NCI-H82 (cell line): ENCODE measurements around the gene DENND1A.

Source experiments
- DNase-seq: peaks from one replicate; lab custom pipeline; 2025; lab: John Stamatoyannopoulos, UW

The DENND1A gene

GRCh38 chr9:123863164-123863855 is 66.6 kb downstream of the DENND1A start:
- DNase-seq: no peak

GRCh38 chr9:123861756-123862120 is 68.2 kb downstream of the DENND1A start:
- DNase-seq: no peak

- DNase-seq: no peak
These were observed 68.7 kb downstream of the DENND1A start for GRCh38 chr9:123861086-123861755.

GRCh38 chr9:123860603-123861002 is 69.3 kb downstream of the DENND1A start:
- no peak for DNase-seq

GRCh38 chr9:123852403-123852802 is 77.5 kb downstream of the DENND1A start:
- DNase-seq: no peak

- no peak for DNase-seq
These were observed 78.1 kb downstream of the DENND1A start for GRCh38 chr9:123851851-123852250.

GRCh38 chr9:123848447-123849085 is 81.4 kb downstream of the DENND1A start:
- DNase-seq: no peak

GRCh38 chr9:123846966-123847365 is 83.0 kb downstream of the DENND1A start:
- DNase-seq: no peak

GRCh38 chr9:123843703-123844102 is 86.2 kb downstream of the DENND1A start:
- DNase-seq: no peak

GRCh38 chr9:123835821-123836220 is 94.1 kb downstream of the DENND1A start:
- no peak for DNase-seq

- no peak for DNase-seq
These were observed 94.9 kb downstream of the DENND1A start for GRCh38 chr9:123834889-123835562.

- DNase-seq: peak; percentile 92
These were observed 95.6 kb downstream of the DENND1A start for GRCh38 chr9:123834218-123834888.

- DNase-seq: no peak
These were observed 96.9 kb downstream of the DENND1A start for GRCh38 chr9:123832858-123833650.

GRCh38 chr9:123832176-123832575 is 97.8 kb downstream of the DENND1A start:
- DNase-seq: no peak

- no peak for DNase-seq
These were observed 101.5 kb downstream of the DENND1A start for GRCh38 chr9:123828449-123828848.

- DNase-seq: peak; percentile 23
These were observed 104.4 kb downstream of the DENND1A start for GRCh38 chr9:123825342-123826060.

GRCh38 chr9:123823194-123823947 is 106.6 kb downstream of the DENND1A start:
- DNase-seq: no peak

GRCh38 chr9:123821619-123822018 is 108.3 kb downstream of the DENND1A start:
- no peak for DNase-seq

- no peak for DNase-seq
These were observed 109.8 kb downstream of the DENND1A start for GRCh38 chr9:123820139-123820538.
